Activated CD4-positive, alpha-beta T cell treated with anti-CD3 and anti-CD28 coated beads for 36 hours (primary cell): ENCODE measurements around the gene LGALSL. TPM values are rescaled to one million over a fixed set of nuclear protein-coding genes. Genes with fewer than 3 reads are reported as not detected.
"Not testable (repeated sequence)": the region's sequence is repeated elsewhere in the genome, so short reads cannot be mapped to it uniquely, and the experiment has no call there.

ENCODE experiments used
- ATAC-seq: fragments of 200-7000 bp; cut with Tn5 transposase; one replicate; pipeline ENCODE4 v1.10.0; 2021; ENCODE audit warnings: mild to moderate bottlenecking, moderate library complexity
- CTCF ChIA-PET: fragments of 350-600 bp; sonication (Branson Sonifier 250); formaldehyde crosslinking; loops from one replicate; lab custom pipeline; 2021; ENCODE audit warnings: antibody characterized with exemption; lab: Charles Lee
- POLR2A ChIA-PET: fragments of 350-600 bp; sonication (Branson Sonifier 250); formaldehyde crosslinking; loops from one replicate; lab custom pipeline; 2021; ENCODE audit warnings: antibody characterized with exemption, inconsistent platforms; lab: Charles Lee
- DNase-seq: peaks from one replicate; pipeline ENCODE4 v3.0.0-alpha.2; 2020
- H3K27ac Mint-ChIP-seq: one replicate; pipeline ENCODE4 v1.8.0; 2021; ENCODE audit warnings: mixed read lengths
- H3K27me3 Mint-ChIP-seq: one replicate; pipeline ENCODE4 v1.8.0; 2021; ENCODE audit warnings: mixed read lengths
- H3K36me3 Mint-ChIP-seq: one replicate; pipeline ENCODE4 v1.8.0; 2021; ENCODE audit warnings: low read depth, mixed read lengths
- H3K4me1 Mint-ChIP-seq: one replicate; pipeline ENCODE4 v1.8.0; 2021; ENCODE audit warnings: mixed read lengths
- H3K4me3 Mint-ChIP-seq: one replicate; pipeline ENCODE4 v1.8.0; 2021; ENCODE audit warnings: mild to moderate bottlenecking, moderate library complexity, mixed read lengths
- H3K9me3 Mint-ChIP-seq: one replicate; pipeline ENCODE4 v1.8.0; 2021; ENCODE audit warnings: low read depth, mixed read lengths
- intact Hi-C, 2 experiments: fragments of 100-400 bp; cut with DNase I in 1 of 2; cut with micrococcal nuclease in 1 of 2; formaldehyde crosslinking; loops; one replicate each; pipeline versions ENCODE4 v1.14.2 to v1.15.1; 2022 to 2024; cut with DNase I, micrococcal nuclease
- total RNA-seq, 2 experiments: library from RNA; stranded (reverse); gene quantifications; one replicate each; pipeline ENCODE4 v1.2.3, GENCODE V29; 2021

LGALSL gene
- total RNA-seq, 2 experiments from 2014 or later = 1.9 to 2.2 TPM

- H3K4me3 Mint-ChIP-seq, H3K27ac Mint-ChIP-seq, intact Hi-C loops, DNase-seq, H3K4me1 Mint-ChIP-seq, H3K9me3 Mint-ChIP-seq, ATAC-seq, CTCF ChIA-PET, H3K36me3 Mint-ChIP-seq, POLR2A ChIA-PET: not testable (repeated sequence)
- H3K27me3 Mint-ChIP-seq = peaks cover 22% of the 10 kb centered on the region
These were observed 8.0 kb upstream of the LGALSL start for GRCh38 chr2:64445970-64446369.

GRCh38 chr2:64447317-64448040 lies 6.5 kb upstream of the LGALSL start:
- ChIA-PET POLR2A (no interaction called here), CTCF (no interaction called here)
- H3K4me1 Mint-ChIP-seq = no peaks in the 10 kb centered on the region
- peaks cover 23% of the 10 kb centered on the region for H3K27me3 Mint-ChIP-seq
- H3K36me3 Mint-ChIP-seq = no peaks in the 10 kb centered on the region
- DNase-seq = no peak
- ATAC-seq = no peak
- intact Hi-C loops = no loop called here
- no peak overlapping the region for H3K4me3 Mint-ChIP-seq
- no peaks in the 10 kb centered on the region for H3K9me3 Mint-ChIP-seq
- no peak overlapping the region for H3K27ac Mint-ChIP-seq

- Mint-ChIP-seq H3K9me3 (no peaks in the 10 kb centered on the region), H3K36me3 (no peaks in the 10 kb centered on the region), H3K4me3 (no peak overlapping the region), H3K27ac (no peak overlapping the region), H3K4me1 (no peaks in the 10 kb centered on the region), H3K27me3 (peaks cover 22% of the 10 kb centered on the region)
- POLR2A ChIA-PET = no interaction called here
- DNase-seq (no peak), ATAC-seq (no peak)
- CTCF ChIA-PET = interaction anchor here (1.4 kb wide), 1 partner anchor 40 kb away, joined by 5 read pairs; no protein-coding TSS in a partner anchor
- intact Hi-C loops = no loop called here
These were observed 5.9 kb upstream of the LGALSL start for GRCh38 chr2:64448041-64448426.

GRCh38 chr2:64451051-64451450 lies 2.9 kb upstream of the LGALSL start:
- ATAC-seq (no peak), DNase-seq (no peak)
- CTCF ChIA-PET = interaction anchor here (0.6 to 1.1 kb wide), 4 partner anchors 9 to 405 kb away, joined by 3 to 5 read pairs (median 4); no protein-coding TSS in a partner anchor
- H3K4me3 Mint-ChIP-seq = no peak overlapping the region
- peaks cover 2% of the 10 kb centered on the region for H3K36me3 Mint-ChIP-seq
- no peak overlapping the region for H3K27ac Mint-ChIP-seq
- POLR2A ChIA-PET = no interaction called here
- H3K4me1 Mint-ChIP-seq = peaks cover 5% of the 10 kb centered on the region
- no peaks in the 10 kb centered on the region for H3K9me3 Mint-ChIP-seq
- peaks cover 23% of the 10 kb centered on the region for H3K27me3 Mint-ChIP-seq
- intact Hi-C loops = no loop called here

- POLR2A ChIA-PET = no interaction called here
- intact Hi-C loops = no loop called here
- peak; percentile 78 for ATAC-seq
- Mint-ChIP-seq H3K36me3 (peaks cover 2% of the 10 kb centered on the region), H3K4me3 (peak overlapping the region; percentile 69), H3K27me3 (peaks cover 19% of the 10 kb centered on the region), H3K9me3 (no peaks in the 10 kb centered on the region), H3K27ac (peak overlapping the region; percentile 11), H3K4me1 (peaks cover 5% of the 10 kb centered on the region)
- DNase-seq = peak; percentile 70
- CTCF ChIA-PET = interaction anchor here (1.3 to 4.1 kb wide), 2 partner anchors 31 to 34 kb away, joined by 3 to 21 read pairs; no protein-coding TSS in a partner anchor
These were observed 697 bp downstream of the LGALSL start for GRCh38 chr2:64454386-64455332.

- ChIA-PET POLR2A (interaction anchor here (0.6 kb wide), 1 partner anchor 67 kb away, joined by 4 read pairs; no protein-coding TSS in a partner anchor), CTCF (interaction anchor here (0.9 to 4.1 kb wide), 4 partner anchors 30 to 124 kb away, joined by 3 to 21 read pairs (median 3); no protein-coding TSS in a partner anchor)
- intact Hi-C loops = no loop called here
- peaks cover 19% of the 10 kb centered on the region for H3K27me3 Mint-ChIP-seq
- H3K36me3 Mint-ChIP-seq = peaks cover 2% of the 10 kb centered on the region
- no peak overlapping the region for H3K27ac Mint-ChIP-seq
- H3K9me3 Mint-ChIP-seq = no peaks in the 10 kb centered on the region
- peak overlapping the region; percentile 69 for H3K4me3 Mint-ChIP-seq
- DNase-seq = no peak
- peaks cover 5% of the 10 kb centered on the region for H3K4me1 Mint-ChIP-seq
- ATAC-seq = no peak
These were observed 1.6 kb downstream of the LGALSL start for GRCh38 chr2:64455545-64455944.

GRCh38 chr2:64456293-64456692 lies 2.3 kb downstream of the LGALSL start:
- intact Hi-C loops = no loop called here
- ATAC-seq (no peak), DNase-seq (no peak)
- peaks cover 5% of the 10 kb centered on the region for H3K4me1 Mint-ChIP-seq
- CTCF ChIA-PET = interaction anchor here (0.9 to 4.1 kb wide), 4 partner anchors 29 to 125 kb away, joined by 3 to 21 read pairs (median 3); no protein-coding TSS in a partner anchor
- H3K4me3 Mint-ChIP-seq = no peak overlapping the region
- H3K27me3 Mint-ChIP-seq = peaks cover 17% of the 10 kb centered on the region
- POLR2A ChIA-PET = interaction anchor here (0.6 kb wide), 1 partner anchor 508 kb away, joined by 5 read pairs; no protein-coding TSS in a partner anchor
- peaks cover 2% of the 10 kb centered on the region for H3K36me3 Mint-ChIP-seq
- H3K27ac Mint-ChIP-seq = no peak overlapping the region
- no peaks in the 10 kb centered on the region for H3K9me3 Mint-ChIP-seq

- ATAC-seq (no peak), DNase-seq (no peak)
- Mint-ChIP-seq H3K4me3 (no peak overlapping the region), H3K9me3 (no peaks in the 10 kb centered on the region), H3K4me1 (peaks cover 5% of the 10 kb centered on the region), H3K36me3 (peaks cover 2% of the 10 kb centered on the region), H3K27me3 (peaks cover 13% of the 10 kb centered on the region), H3K27ac (no peak overlapping the region)
- CTCF ChIA-PET = interaction anchor here (0.6 to 4.1 kb wide), 3 partner anchors 31 to 188 kb away, joined by 4 to 21 read pairs (median 4); no protein-coding TSS in a partner anchor
- POLR2A ChIA-PET = no interaction called here
- intact Hi-C loops = no loop called here
These were observed 3.6 kb downstream of the LGALSL start for GRCh38 chr2:64457524-64457923.

- ChIA-PET POLR2A (interaction anchor here (0.6 kb wide), 1 partner anchor 109 kb away, joined by 4 read pairs; no protein-coding TSS in a partner anchor), CTCF (interaction anchor here (0.9 to 1.3 kb wide), 2 partner anchors 12 to 447 kb away, joined by 3 to 4 read pairs; no protein-coding TSS in a partner anchor)
- no peak for ATAC-seq
- Mint-ChIP-seq H3K36me3 (peaks cover 2% of the 10 kb centered on the region), H3K9me3 (no peaks in the 10 kb centered on the region), H3K27me3 (peaks cover 11% of the 10 kb centered on the region), H3K27ac (no peak overlapping the region), H3K4me3 (no peak overlapping the region), H3K4me1 (peaks cover 3% of the 10 kb centered on the region)
- intact Hi-C loops = no loop called here
- DNase-seq = no peak
These were observed 5.6 kb downstream of the LGALSL start for GRCh38 chr2:64459575-64459974.

- Mint-ChIP-seq H3K4me3 (no peak overlapping the region), H3K4me1 (no peaks in the 10 kb centered on the region), H3K27me3 (peaks cover 6% of the 10 kb centered on the region), H3K36me3 (peaks cover 1% of the 10 kb centered on the region), H3K27ac (no peak overlapping the region), H3K9me3 (no peaks in the 10 kb centered on the region)
- intact Hi-C loops = no loop called here
- ATAC-seq = no peak
- ChIA-PET POLR2A (no interaction called here), CTCF (interaction anchor here (0.6 to 1.0 kb wide), 3 partner anchors 10 to 77 kb away, joined by 3 to 4 read pairs (median 3); no protein-coding TSS in a partner anchor)
- no peak for DNase-seq
These were observed 6.4 kb downstream of the LGALSL start for GRCh38 chr2:64460330-64460729.
